AG04450 (cell line): ENCODE results near the gene ABCB11. TPM values are rescaled to one million over a fixed set of nuclear protein-coding genes. Genes with fewer than 3 reads are reported as not detected.

Source experiments
- CTCF ChIA-PET: fragments of 300-600, 350-600 bp; formaldehyde crosslinking; extraction: SDS; loops from one replicate; lab custom pipeline; 2022; ENCODE audit warnings: antibody characterized with exemption, inconsistent platforms; lab: Charles Lee
- POLR2A ChIA-PET: fragments of 350-600 bp; formaldehyde crosslinking; extraction: SDS; loops from one replicate; lab custom pipeline; 2021; ENCODE audit warnings: antibody characterized with exemption, inconsistent platforms; lab: Yijun Ruan, JAX
- DNase-seq: peaks from one replicate; pipeline ENCODE4 v3.0.0-alpha.2; 2011; ENCODE audit warnings: low read depth, low spot score
- H3K27ac ChIP-seq: one replicate; pipeline ENCODE4 v1.5.1; 2012; ENCODE audit warnings: low read depth, low read length, control low read depth
- H3K27me3 ChIP-seq: one replicate; pipeline ENCODE4 v1.6.0; 2012; ENCODE audit warnings: low read length; ENCODE audit not compliant: control insufficient read depth, insufficient read depth
- H3K4me3 ChIP-seq: 2 replicates; pipeline ENCODE4 v1.5.1; 2011; ENCODE audit warnings: mild to moderate bottlenecking, low read depth, low read length, control low read depth
- H3K9me3 ChIP-seq: 2 replicates; pipeline ENCODE4 v1.5.1; 2012; ENCODE audit warnings: low read length; ENCODE audit not compliant: control insufficient read depth, insufficient read depth
- polyA plus RNA-seq: library from polyadenylated mRNA; depleted of rRNA; stranded (reverse); fragments of >200 nt; gene quantifications from 2 replicates; pipeline ENCODE4 v1.2.3, GENCODE V29; 2011
- TF ChIP-seq, protein P1 (sequence below): IDR thresholded peaks from 2 replicates; pipeline ENCODE4 v1.5.1; 2011; ENCODE audit warnings: low read depth, low read length, control low read depth, inconsistent platforms

ABCB11 gene
- polyA plus RNA-seq, 1 experiment: not detected

DNA sequence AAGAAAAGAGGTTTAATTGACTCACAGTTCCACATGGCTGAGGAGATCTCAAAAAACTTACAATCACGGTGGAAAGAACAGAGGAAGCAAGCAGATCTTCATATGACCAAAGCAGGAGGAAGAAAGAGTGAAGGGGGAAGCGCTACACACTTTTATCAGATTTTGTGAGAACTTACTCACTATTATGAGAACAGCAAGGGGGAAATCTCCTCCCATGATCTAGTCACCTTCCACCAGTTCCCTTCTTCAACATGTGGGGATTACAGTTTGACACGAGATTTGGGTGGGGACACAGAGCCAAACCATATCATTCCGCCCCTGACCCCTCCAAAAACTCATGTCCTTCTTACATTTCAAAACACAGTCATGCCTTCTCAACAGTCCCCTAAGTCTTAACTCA, 75.8 kb downstream of the ABCB11 start:
- Histone ChIP-seq H3K27ac (no peak overlapping the region), H3K9me3 (no peaks in the 10 kb centered on the region), H3K4me3 (no peak overlapping the region), H3K27me3 (no peaks in the 10 kb centered on the region)
- ChIA-PET CTCF (no interaction called here), POLR2A (no interaction called here)
- TF ChIP-seq, protein P1, sequence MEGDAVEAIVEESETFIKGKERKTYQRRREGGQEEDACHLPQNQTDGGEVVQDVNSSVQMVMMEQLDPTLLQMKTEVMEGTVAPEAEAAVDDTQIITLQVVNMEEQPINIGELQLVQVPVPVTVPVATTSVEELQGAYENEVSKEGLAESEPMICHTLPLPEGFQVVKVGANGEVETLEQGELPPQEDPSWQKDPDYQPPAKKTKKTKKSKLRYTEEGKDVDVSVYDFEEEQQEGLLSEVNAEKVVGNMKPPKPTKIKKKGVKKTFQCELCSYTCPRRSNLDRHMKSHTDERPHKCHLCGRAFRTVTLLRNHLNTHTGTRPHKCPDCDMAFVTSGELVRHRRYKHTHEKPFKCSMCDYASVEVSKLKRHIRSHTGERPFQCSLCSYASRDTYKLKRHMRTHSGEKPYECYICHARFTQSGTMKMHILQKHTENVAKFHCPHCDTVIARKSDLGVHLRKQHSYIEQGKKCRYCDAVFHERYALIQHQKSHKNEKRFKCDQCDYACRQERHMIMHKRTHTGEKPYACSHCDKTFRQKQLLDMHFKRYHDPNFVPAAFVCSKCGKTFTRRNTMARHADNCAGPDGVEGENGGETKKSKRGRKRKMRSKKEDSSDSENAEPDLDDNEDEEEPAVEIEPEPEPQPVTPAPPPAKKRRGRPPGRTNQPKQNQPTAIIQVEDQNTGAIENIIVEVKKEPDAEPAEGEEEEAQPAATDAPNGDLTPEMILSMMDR: no peak
- DNase-seq: no peak

DNA sequence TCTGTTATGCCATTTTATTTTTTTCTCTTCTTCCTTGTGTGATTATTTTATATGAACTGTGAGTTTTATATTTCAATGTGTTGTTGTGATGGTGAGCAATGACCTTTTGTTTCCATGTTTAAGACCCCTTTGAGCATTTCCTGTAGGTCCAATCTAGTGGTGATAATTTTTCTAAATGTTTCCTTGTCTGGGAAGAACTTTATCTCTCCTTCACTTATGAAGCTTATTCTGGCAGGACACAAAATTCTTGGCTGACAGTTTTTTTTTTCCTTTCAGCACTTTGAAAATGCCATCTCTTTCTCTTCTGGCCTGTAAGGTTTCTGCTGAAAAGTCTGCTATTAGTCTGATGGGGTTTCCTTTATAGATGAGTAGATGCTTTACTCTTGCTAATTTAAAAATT, 76.9 kb downstream of the ABCB11 start:
- Histone ChIP-seq H3K27ac (no peak overlapping the region), H3K4me3 (no peak overlapping the region), H3K9me3 (no peaks in the 10 kb centered on the region), H3K27me3 (no peaks in the 10 kb centered on the region)
- ChIA-PET CTCF (no interaction called here), POLR2A (no interaction called here)
- TF ChIP-seq, protein P1: no peak
- no peak for DNase-seq

DNA sequence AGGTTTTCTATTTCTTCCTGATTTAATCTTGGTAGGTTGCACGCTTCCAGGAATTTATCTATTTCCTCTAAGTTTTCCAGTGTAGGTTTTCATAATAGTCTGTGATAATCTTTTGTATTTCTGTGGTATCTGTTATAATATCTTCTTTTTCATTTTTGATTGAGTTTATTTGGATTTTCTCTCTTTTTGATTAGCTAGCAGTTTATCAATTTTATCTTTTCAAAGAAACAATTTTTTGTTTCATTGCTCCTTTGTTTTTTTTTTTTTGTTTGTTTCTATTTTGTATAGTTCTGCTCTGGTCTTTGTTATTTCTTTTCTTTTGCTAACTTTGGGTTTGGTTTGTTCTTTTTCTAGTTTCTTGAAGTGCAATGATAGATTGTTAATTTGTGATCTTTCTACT, 78.7 kb downstream of the ABCB11 start:
- no peak overlapping the region for H3K27ac ChIP-seq
- TF ChIP-seq, protein P1: no peak
- CTCF ChIA-PET: interaction anchor here (0.6 kb wide), 1 partner anchor 11 kb away, joined by 3 read pairs; no protein-coding TSS in a partner anchor
- no peak for DNase-seq
- H3K9me3 ChIP-seq: no peaks in the 10 kb centered on the region
- H3K27me3 ChIP-seq: no peaks in the 10 kb centered on the region
- H3K4me3 ChIP-seq: no peak overlapping the region
- POLR2A ChIA-PET: no interaction called here

DNA sequence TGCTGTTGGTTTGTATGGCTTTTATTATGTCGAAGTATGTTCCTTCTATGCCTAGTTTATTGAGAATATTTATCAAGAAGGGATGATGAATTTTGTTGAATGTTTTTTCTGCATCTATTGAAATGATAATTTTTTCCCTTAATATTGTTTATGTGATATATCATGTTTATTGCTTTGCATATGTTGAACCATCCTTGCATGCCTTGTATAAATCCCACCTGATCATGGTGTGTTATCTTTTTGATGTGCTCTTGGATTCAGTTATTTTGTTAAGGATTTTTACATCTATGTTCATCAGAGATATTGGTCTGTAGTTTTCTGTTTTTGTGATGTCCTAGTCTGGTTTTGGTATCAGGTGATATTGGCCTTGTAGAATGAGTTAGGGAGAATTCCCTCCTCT, 79.3 kb downstream of the ABCB11 start:
- Histone ChIP-seq H3K9me3 (no peaks in the 10 kb centered on the region), H3K27me3 (no peaks in the 10 kb centered on the region), H3K4me3 (no peak overlapping the region), H3K27ac (no peak overlapping the region)
- POLR2A ChIA-PET: no interaction called here
- no peak for DNase-seq
- TF ChIP-seq, protein P1: no peak
- CTCF ChIA-PET: interaction anchor here (0.6 kb wide), 1 partner anchor 11 kb away, joined by 3 read pairs; no protein-coding TSS in a partner anchor

DNA sequence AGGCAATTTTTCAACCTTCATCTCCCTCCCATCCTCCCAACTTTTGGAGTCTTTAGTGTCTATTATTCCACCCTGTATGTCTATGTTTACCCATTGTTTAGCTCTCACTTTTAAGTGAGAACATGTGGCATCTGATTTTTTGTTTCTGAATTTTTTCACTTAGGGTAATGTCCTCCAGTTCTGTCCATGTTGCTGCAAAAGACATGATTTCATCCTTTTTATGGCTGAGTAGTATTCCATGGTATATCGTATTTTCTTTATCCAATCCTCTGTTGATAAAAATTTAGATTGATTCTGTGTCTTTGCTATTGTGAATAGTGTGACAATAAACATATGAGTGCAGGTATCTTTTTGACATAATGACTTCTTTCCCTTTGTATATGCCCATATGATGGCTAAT, 81.8 kb downstream of the ABCB11 start:
- TF ChIP-seq, protein P1: no peak
- Histone ChIP-seq H3K27me3 (no peaks in the 10 kb centered on the region), H3K4me3 (no peak overlapping the region), H3K27ac (no peak overlapping the region), H3K9me3 (no peaks in the 10 kb centered on the region)
- POLR2A ChIA-PET: no interaction called here
- no peak for DNase-seq
- CTCF ChIA-PET: interaction anchor here (0.6 to 3.5 kb wide), 7 partner anchors 9 to 49 kb away, joined by 3 to 13 read pairs (median 8); no protein-coding TSS in a partner anchor
